Neural cell (in vitro differentiated cells): Measurements from ENCODE around the gene CASZ1. TPM values are rescaled to one million over a fixed set of nuclear protein-coding genes. Genes with fewer than 3 reads are reported as not detected.

ENCODE experiments used
- H2AFZ ChIP-seq: fragments of 200-600, 300-800 bp; sonication (generic), shearing (Covaris generic); 2 replicates; pipeline ENCODE4 v1.6.0; 2014; ENCODE audit warnings: low read depth, mild to moderate bottlenecking, antibody characterized with exemption, low read length, moderate library complexity
- H3F3A ChIP-seq: fragments of 200-600 bp; shearing (Covaris generic); 2 replicates; pipeline ENCODE4 v1.6.1; 2016; ENCODE audit warnings: mild to moderate bottlenecking, moderate library complexity, mixed read lengths, antibody characterized with exemption, low read length; ENCODE audit not compliant: insufficient read depth, poor library complexity, severe bottlenecking
- H3K27ac ChIP-seq: fragments of 200-600, 300-800 bp; sonication (generic), shearing (Covaris generic); 2 replicates; pipeline ENCODE4 v1.5.1; 2014; ENCODE audit warnings: mild to moderate bottlenecking, low read length, moderate library complexity
- H3K27me3 ChIP-seq: fragments of 300-800, 200-600 bp; sonication (generic), shearing (Covaris generic); 2 replicates; pipeline ENCODE4 v1.6.0; 2014; ENCODE audit warnings: mild to moderate bottlenecking, low read depth, low read length, moderate library complexity; ENCODE audit not compliant: insufficient read depth
- H3K36me3 ChIP-seq: fragments of 300-800, 200-600 bp; sonication (generic), shearing (Covaris generic); 2 replicates; pipeline ENCODE4 v1.5.1; 2014; ENCODE audit warnings: mild to moderate bottlenecking, antibody characterized with exemption, low read length, moderate library complexity; ENCODE audit not compliant: insufficient read depth
- H3K4me2 ChIP-seq: fragments of 300-800, 200-600 bp; sonication (generic), shearing (Covaris generic); 2 replicates; pipeline ENCODE4 v1.6.0; 2014; ENCODE audit warnings: mild to moderate bottlenecking, low read length
- H3K4me3 ChIP-seq: fragments of 300-800, 200-600 bp; sonication (generic), shearing (Covaris generic); 2 replicates; pipeline ENCODE4 v1.5.1; 2014; ENCODE audit warnings: mild to moderate bottlenecking, low read length, moderate library complexity
- H3K79me2 ChIP-seq: fragments of 200-600 bp; shearing (Covaris generic); replicated peaks from 2 replicates; pipeline ENCODE4 v1.6.0; 2014; ENCODE audit warnings: mild to moderate bottlenecking, low read length, moderate library complexity; ENCODE audit not compliant: insufficient read depth
- H3K9ac ChIP-seq: fragments of 300-800, 200-600 bp; sonication (generic), shearing (Covaris generic); 2 replicates; pipeline ENCODE4 v1.6.1; 2016; ENCODE audit warnings: mild to moderate bottlenecking, low read length, mixed read lengths
- H3K9me2 ChIP-seq: fragments of 200-600 bp; shearing (Covaris generic); 2 replicates; pipeline ENCODE4 v1.6.1; 2016; ENCODE audit warnings: mild to moderate bottlenecking, low read length, mixed read lengths; ENCODE audit not compliant: insufficient read depth
- H3K9me3 ChIP-seq: fragments of 200-600, 300-800 bp; sonication (generic), shearing (Covaris generic); 2 replicates; pipeline ENCODE4 v1.6.1; 2016; ENCODE audit warnings: mild to moderate bottlenecking, mixed run types, low read length, moderate library complexity, mixed read lengths
- H4K20me1 ChIP-seq: fragments of 200-600 bp; shearing (Covaris generic); 2 replicates; pipeline ENCODE4 v1.6.1; 2016; ENCODE audit warnings: mild to moderate bottlenecking, mixed run types; ENCODE audit not compliant: insufficient read depth
- CTCF ChIP-seq: fragments of 450-650 bp; IDR thresholded peaks from 2 replicates; pipeline ENCODE4 v1.5.1; 2014; ENCODE audit warnings: antibody characterized with exemption, mild to moderate bottlenecking, moderate library complexity; ENCODE audit not compliant: poor library complexity, severe bottlenecking
- EP300 ChIP-seq: fragments of 450-650 bp; conservative IDR thresholded peaks from 2 replicates; pipeline ENCODE4 v1.6.1; 2014; ENCODE audit warnings: antibody characterized with exemption, mild to moderate bottlenecking, moderate library complexity; ENCODE audit not compliant: poor library complexity, severe bottlenecking
- EZH2 ChIP-seq: fragments of 200-600, 300-800 bp; shearing (Covaris generic), sonication (generic); IDR thresholded peaks from 2 replicates; pipeline ENCODE4 v1.6.1; 2014; ENCODE audit warnings: antibody characterized with exemption, low read length, borderline replicate concordance, mild to moderate bottlenecking; ENCODE audit not compliant: insufficient read depth, poor library complexity, severe bottlenecking
- MXI1 ChIP-seq: fragments of 450-650 bp; conservative IDR thresholded peaks from 2 replicates; pipeline ENCODE4 v1.6.1; 2014; ENCODE audit warnings: antibody characterized with exemption, mild to moderate bottlenecking; ENCODE audit not compliant: poor library complexity, severe bottlenecking
- POLR2AphosphoS5 ChIP-seq: IDR thresholded peaks from 2 replicates; pipeline ENCODE4 v1.6.1; 2012
- RAD21 ChIP-seq: fragments of 450-650 bp; conservative IDR thresholded peaks from 2 replicates; pipeline ENCODE4 v1.6.1; 2014; ENCODE audit warnings: antibody characterized with exemption, mild to moderate bottlenecking, moderate library complexity
- REST ChIP-seq: IDR thresholded peaks from 2 replicates; pipeline ENCODE4 v1.6.1; 2012; ENCODE audit warnings: borderline replicate concordance
- SMC3 ChIP-seq: fragments of 450-650 bp; conservative IDR thresholded peaks from 2 replicates; pipeline ENCODE4 v1.6.1; 2014; ENCODE audit warnings: antibody characterized with exemption, mild to moderate bottlenecking, moderate library complexity; ENCODE audit not compliant: poor library complexity
- TAF1 ChIP-seq: IDR thresholded peaks from 2 replicates; pipeline ENCODE4 v1.6.1; 2012; ENCODE audit warnings: low read depth
- polyA plus RNA-seq: library from polyadenylated mRNA; depleted of rRNA; stranded (reverse); fragments of >200 nt; gene quantifications from 2 replicates; pipeline ENCODE4 v1.2.3, GENCODE V29; 2014

The CASZ1 gene
- polyA plus RNA-seq, 1 donor from 2014 or later = 0.27 TPM

GRCh38 chr1:10710489-10710888 lies 86.0 kb downstream of the CASZ1 start:
- H3K27me3 ChIP-seq = no peaks in the 10 kb centered on the region
- H3K4me2 ChIP-seq = no peak overlapping the region
- H3K27ac ChIP-seq = no peak overlapping the region
- no peaks in the 10 kb centered on the region for H4K20me1 ChIP-seq
- H3K4me3 ChIP-seq = no peak overlapping the region
- TF ChIP-seq EZH2 (no peak), CTCF (no peak), TAF1 (no peak), POLR2AphosphoS5 (no peak), MXI1 (no peak), SMC3 (no peak), REST (no peak), RAD21 (no peak), EP300 (no peak)
- H3F3A ChIP-seq = no peaks in the 10 kb centered on the region
- no peaks in the 10 kb centered on the region for H3K9me2 ChIP-seq
- H3K79me2 ChIP-seq = no peaks in the 10 kb centered on the region
- H2AFZ ChIP-seq = no peak overlapping the region
- H3K9me3 ChIP-seq = no peaks in the 10 kb centered on the region
- H3K36me3 ChIP-seq = no peaks in the 10 kb centered on the region
- H3K9ac ChIP-seq = no peak overlapping the region

GRCh38 chr1:10709646-10710045 lies 86.8 kb downstream of the CASZ1 start:
- no peaks in the 10 kb centered on the region for H3K9me2 ChIP-seq
- H3K4me2 ChIP-seq = no peak overlapping the region
- no peaks in the 10 kb centered on the region for H3K9me3 ChIP-seq
- H3K27ac ChIP-seq = no peak overlapping the region
- no peaks in the 10 kb centered on the region for H4K20me1 ChIP-seq
- H3F3A ChIP-seq = no peaks in the 10 kb centered on the region
- no peaks in the 10 kb centered on the region for H3K36me3 ChIP-seq
- H2AFZ ChIP-seq = no peak overlapping the region
- no peak for TF ChIP-seq CTCF
- no peak for TF ChIP-seq RAD21
- no peak for TF ChIP-seq EP300
- no peak for TF ChIP-seq MXI1
- no peak for TF ChIP-seq SMC3
- TF ChIP-seq POLR2AphosphoS5 = no peak
- no peak for TF ChIP-seq EZH2
- no peak for TF ChIP-seq REST
- no peak for TF ChIP-seq TAF1
- H3K79me2 ChIP-seq = no peaks in the 10 kb centered on the region
- no peak overlapping the region for H3K9ac ChIP-seq
- H3K27me3 ChIP-seq = peaks cover 5% of the 10 kb centered on the region
- H3K4me3 ChIP-seq = no peak overlapping the region
